AG04450 (cell line): ENCODE results near the gene ERC1. TPM values are rescaled to one million over a fixed set of nuclear protein-coding genes. Genes with fewer than 3 reads are reported as not detected.

ENCODE experiments used
- CTCF ChIA-PET: fragments of 300-600, 350-600 bp; formaldehyde crosslinking; extraction: SDS; loops from one replicate; lab custom pipeline; 2022; ENCODE audit warnings: antibody characterized with exemption, inconsistent platforms; lab: Charles Lee
- POLR2A ChIA-PET: fragments of 350-600 bp; formaldehyde crosslinking; extraction: SDS; loops from one replicate; lab custom pipeline; 2021; ENCODE audit warnings: antibody characterized with exemption, inconsistent platforms; lab: Yijun Ruan, JAX
- DNase-seq: peaks from one replicate; pipeline ENCODE4 v3.0.0-alpha.2; 2011; ENCODE audit warnings: low read depth, low spot score
- H3K27ac ChIP-seq: one replicate; pipeline ENCODE4 v1.5.1; 2012; ENCODE audit warnings: low read depth, low read length, control low read depth
- H3K27me3 ChIP-seq: one replicate; pipeline ENCODE4 v1.6.0; 2012; ENCODE audit warnings: low read length; ENCODE audit not compliant: control insufficient read depth, insufficient read depth
- H3K4me3 ChIP-seq: 2 replicates; pipeline ENCODE4 v1.5.1; 2011; ENCODE audit warnings: mild to moderate bottlenecking, low read depth, low read length, control low read depth
- H3K9me3 ChIP-seq: 2 replicates; pipeline ENCODE4 v1.5.1; 2012; ENCODE audit warnings: low read length; ENCODE audit not compliant: control insufficient read depth, insufficient read depth
- CTCF ChIP-seq: IDR thresholded peaks from 2 replicates; pipeline ENCODE4 v1.5.1; 2011; ENCODE audit warnings: low read depth, low read length, control low read depth, inconsistent platforms
- polyA plus RNA-seq: library from polyadenylated mRNA; depleted of rRNA; stranded (reverse); fragments of >200 nt; gene quantifications from 2 replicates; pipeline ENCODE4 v1.2.3, GENCODE V29; 2011

ERC1 gene
- polyA plus RNA-seq, 1 experiment: 28.6 TPM

- H3K27ac ChIP-seq: no peak overlapping the region
- DNase-seq: no peak
- ChIA-PET POLR2A (no interaction called here), CTCF (no interaction called here)
- TF ChIP-seq CTCF: no peak
- no peak overlapping the region for H3K4me3 ChIP-seq
- no peaks in the 10 kb centered on the region for H3K27me3 ChIP-seq
- H3K9me3 ChIP-seq: peaks cover 4% of the 10 kb centered on the region; the same call in 1 of the 2 replicates
Observed at GRCh38 chr12:1464925-1465324, 473.9 kb downstream of the ERC1 start.

GRCh38 chr12:1465990-1466389 lies 475.0 kb downstream of the ERC1 start:
- DNase-seq: no peak
- Histone ChIP-seq H3K9me3 (peaks cover 4% of the 10 kb centered on the region; the same call in 1 of the 2 replicates), H3K27me3 (no peaks in the 10 kb centered on the region), H3K4me3 (no peak overlapping the region), H3K27ac (no peak overlapping the region)
- ChIA-PET CTCF (no interaction called here), POLR2A (no interaction called here)
- TF ChIP-seq CTCF: no peak

GRCh38 chr12:1466481-1467154 lies 475.6 kb downstream of the ERC1 start:
- no peak for DNase-seq
- ChIA-PET CTCF (no interaction called here), POLR2A (no interaction called here)
- Histone ChIP-seq H3K4me3 (no peak overlapping the region), H3K27me3 (no peaks in the 10 kb centered on the region), H3K9me3 (peaks cover 4% of the 10 kb centered on the region; the same call in 1 of the 2 replicates), H3K27ac (no peak overlapping the region)
- no peak for TF ChIP-seq CTCF

- Histone ChIP-seq H3K4me3 (no peak overlapping the region), H3K9me3 (peaks cover 4% of the 10 kb centered on the region; the same call in 1 of the 2 replicates), H3K27me3 (no peaks in the 10 kb centered on the region), H3K27ac (no peak overlapping the region)
- POLR2A ChIA-PET: no interaction called here
- no peak for DNase-seq
- CTCF ChIA-PET: no interaction called here
- no peak for TF ChIP-seq CTCF
Observed at GRCh38 chr12:1467710-1468109, 476.7 kb downstream of the ERC1 start.

- TF ChIP-seq CTCF: no peak
- CTCF ChIA-PET: interaction anchor here (0.8 to 1.5 kb wide), 2 partner anchors 350 to 351 kb away, joined by 3 to 7 read pairs; no protein-coding TSS in a partner anchor
- POLR2A ChIA-PET: interaction anchor here (1.1 kb wide), 1 partner anchor 95 kb away, joined by 3 read pairs; no protein-coding TSS in a partner anchor
- H3K9me3 ChIP-seq: peaks cover 4% of the 10 kb centered on the region; the same call in 1 of the 2 replicates
- no peak overlapping the region for H3K4me3 ChIP-seq
- no peak overlapping the region for H3K27ac ChIP-seq
- no peak for DNase-seq
- no peaks in the 10 kb centered on the region for H3K27me3 ChIP-seq
Observed at GRCh38 chr12:1469070-1469469, 478.0 kb downstream of the ERC1 start.
